ENCODE results near the gene PTPRM.
A peak's percentile ranks its signal among the peaks of the same experiment; 100 is the strongest.
"Not testable (repeated sequence)": the region's sequence is repeated elsewhere in the genome, so short reads cannot be mapped to it uniquely, and the experiment has no call there.

Gene PTPRM

DNA sequence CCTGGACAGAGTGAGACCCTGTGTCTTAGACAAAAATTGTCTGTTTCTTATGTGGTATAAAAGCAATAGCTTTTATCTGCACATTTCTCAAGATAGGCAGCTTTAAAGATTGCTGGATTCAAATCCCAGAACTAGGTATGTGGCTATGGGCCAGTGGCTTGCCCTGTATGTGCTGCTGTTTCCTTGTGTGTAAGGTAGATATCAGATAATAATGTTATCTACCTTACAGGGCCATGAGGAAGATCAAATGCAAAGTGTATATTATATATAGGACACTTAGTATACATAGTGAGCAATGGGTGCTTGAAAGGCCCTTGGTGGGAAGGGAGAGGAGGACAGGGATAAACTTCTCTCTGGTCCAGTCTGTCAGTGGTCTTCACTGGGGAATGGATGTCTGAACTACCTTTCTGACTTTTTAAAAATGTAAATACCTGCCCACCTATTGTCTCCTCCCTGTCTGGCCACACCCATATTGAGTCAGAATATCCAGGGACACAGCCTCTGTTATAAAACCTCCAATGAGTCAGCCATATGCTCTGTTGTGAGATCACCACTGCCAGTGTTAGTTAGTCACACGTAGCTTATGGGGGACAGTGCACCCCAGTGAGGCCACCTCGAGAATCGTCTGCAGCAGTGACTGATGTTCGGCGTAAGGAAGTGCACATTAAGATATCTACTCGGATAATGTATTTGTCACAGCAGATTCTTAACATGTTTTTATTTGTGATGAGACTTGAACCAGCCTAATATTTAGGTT, 383.4 kb downstream of the PTPRM start:
- DNase-seq (ENCODE audit: low read depth): peak; percentile 62

DNA sequence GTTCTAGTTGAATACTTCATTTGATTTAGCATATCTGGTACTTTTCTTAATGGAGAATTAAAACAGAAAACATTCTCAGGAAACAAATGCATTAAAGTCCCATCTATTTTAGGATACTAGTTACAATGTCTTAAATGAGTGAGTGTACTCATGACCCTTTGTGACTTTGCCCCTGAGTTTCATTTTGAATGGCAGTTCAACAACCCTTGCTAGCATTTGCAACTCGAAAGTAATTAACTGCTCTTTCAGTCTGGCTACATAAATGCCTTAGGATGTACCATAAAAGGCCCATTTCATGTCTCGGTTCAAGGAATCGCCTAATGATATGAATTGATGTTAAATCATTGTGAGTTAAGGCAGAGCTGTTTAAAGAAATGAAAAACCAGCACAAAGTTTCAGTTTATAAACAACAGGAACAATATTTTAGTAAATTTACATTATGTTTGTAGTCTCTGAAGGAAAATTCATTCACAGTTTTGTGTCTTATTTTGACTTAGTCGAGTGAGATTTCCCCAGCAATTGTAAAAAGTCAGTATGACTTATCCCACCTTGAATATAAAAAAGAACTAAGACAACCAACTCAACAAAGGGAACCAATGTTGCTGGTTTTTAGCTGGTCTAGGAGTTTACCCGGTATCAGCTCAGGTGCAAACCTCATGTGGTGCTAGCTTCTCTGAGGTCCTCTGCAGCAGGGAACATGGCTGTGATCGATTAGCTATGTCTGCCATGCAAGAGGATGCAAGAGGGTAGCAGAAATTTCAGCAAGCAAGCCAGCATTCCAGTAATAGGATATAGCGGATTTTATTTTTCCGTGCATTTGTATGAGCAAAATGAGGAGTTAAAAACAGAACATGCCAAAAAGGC, 386.2 kb downstream of the PTPRM start:
- no peak for DNase-seq (ENCODE audit: low read depth)

- DNase-seq (ENCODE audit: low read depth): no peak
These were observed 387.1 kb downstream of the PTPRM start for GRCh38 chr18:7954238-7954637.

DNA sequence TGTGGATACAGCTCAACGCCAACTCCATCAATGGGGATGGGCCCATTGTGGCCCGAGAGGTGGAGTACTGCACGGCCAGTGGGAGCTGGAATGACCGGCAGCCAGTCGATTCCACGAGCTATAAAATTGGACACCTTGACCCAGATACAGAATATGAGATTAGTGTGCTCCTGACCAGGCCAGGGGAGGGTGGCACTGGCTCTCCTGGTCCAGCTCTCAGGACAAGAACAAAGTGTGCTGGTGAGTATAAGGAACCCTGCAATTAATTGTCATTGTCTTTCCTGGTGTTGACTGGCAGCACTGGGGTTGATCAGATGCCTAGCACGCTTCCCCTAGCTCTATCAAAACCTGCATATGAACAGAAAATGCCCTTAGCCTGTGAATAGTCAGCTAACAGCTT, 388.1 kb downstream of the PTPRM start:
- DNase-seq (ENCODE audit: low read depth): no peak

- DNase-seq (ENCODE audit: low read depth): no peak
These were observed 390.2 kb downstream of the PTPRM start for GRCh38 chr18:7957297-7957696.

GRCh38 chr18:7958081-7958896, 391.2 kb downstream of the PTPRM start:
- no peak for DNase-seq (ENCODE audit: low read depth)

DNA sequence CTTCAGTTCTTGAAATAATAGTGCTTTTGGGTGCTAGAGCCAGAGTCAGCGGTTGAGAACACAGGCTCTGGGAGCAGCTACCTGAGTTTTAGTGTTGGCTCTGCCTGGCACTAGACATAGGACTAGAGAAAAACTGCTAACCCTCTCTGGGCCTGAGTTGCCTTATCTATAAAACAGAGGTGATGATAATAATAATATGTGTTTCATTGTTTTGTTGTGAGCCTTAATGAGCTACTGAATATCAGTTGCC, 391.7 kb downstream of the PTPRM start:
- no peak for DNase-seq (ENCODE audit: low read depth)

DNA sequence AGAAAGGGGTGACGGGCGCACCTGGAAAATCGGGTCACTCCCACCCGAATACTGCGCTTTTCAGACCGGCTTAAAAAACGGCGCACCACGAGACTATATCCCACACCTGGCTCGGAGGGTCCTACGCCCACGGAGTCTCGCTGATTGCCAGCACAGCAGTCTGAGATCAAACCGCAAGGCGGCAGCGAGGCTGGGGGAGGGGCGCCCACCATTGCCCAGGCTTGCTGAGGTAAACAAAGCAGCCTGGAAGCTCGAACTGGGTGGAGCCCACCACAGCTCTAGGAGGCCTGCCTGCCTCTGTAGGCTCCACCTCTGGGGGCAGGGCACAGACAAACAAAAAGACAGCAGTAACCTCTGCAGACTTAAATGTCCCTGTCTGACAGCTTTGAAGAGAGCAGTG, 399.6 kb downstream of the PTPRM start:
- DNase-seq (ENCODE audit: low read depth): not testable (repeated sequence)

- DNase-seq (ENCODE audit: low read depth): no peak
These were observed 407.2 kb downstream of the PTPRM start for GRCh38 chr18:7974200-7974874.

GRCh38 chr18:7977897-7978296, 410.8 kb downstream of the PTPRM start:
- DNase-seq (ENCODE audit: low read depth): no peak

GRCh38 chr18:7978834-7979233, 411.7 kb downstream of the PTPRM start:
- DNase-seq (ENCODE audit: low read depth): no peak

GRCh38 chr18:7979714-7980113, 412.6 kb downstream of the PTPRM start:
- DNase-seq (ENCODE audit: low read depth): no peak

- no peak for DNase-seq (ENCODE audit: low read depth)
These were observed 413.0 kb downstream of the PTPRM start for GRCh38 chr18:7980136-7980535.

GRCh38 chr18:7980656-7981055, 413.5 kb downstream of the PTPRM start:
- DNase-seq (ENCODE audit: low read depth): no peak

- DNase-seq (ENCODE audit: low read depth): no peak
These were observed 415.1 kb downstream of the PTPRM start for GRCh38 chr18:7982216-7982615.

DNA sequence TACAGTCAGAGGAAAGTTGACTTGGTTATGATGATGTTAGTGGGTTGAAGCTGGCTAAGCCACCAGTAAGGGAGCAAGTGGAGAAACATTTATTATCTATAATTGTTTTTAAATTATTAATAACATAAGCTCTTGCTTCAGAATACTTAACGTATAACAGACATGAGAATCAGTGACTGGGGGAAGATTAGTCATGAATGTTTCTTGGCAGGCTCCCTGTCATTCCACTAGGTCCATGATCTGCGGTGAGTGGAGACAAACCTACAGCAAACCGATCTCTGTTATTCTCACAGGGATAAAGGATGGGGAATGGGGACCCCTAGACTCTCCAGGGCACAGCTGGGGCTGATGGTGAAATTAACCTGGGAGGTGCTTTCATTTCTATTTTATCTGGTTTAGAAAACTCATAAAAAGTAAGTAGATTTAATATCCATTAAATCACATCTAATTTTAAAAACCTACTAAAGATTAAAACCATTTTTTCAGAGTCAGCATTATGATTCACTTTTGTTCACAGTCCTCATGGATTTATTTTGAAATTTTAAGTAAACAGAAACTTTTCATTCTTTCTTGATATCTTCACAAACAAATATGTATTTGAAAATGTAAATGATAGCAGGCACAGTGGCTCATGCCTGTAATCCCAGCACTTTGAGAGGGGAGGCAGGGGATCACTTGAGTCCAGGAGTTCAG, 420.3 kb downstream of the PTPRM start:
- peak; percentile 36 for DNase-seq (ENCODE audit: low read depth)

GRCh38 chr18:7990670-7991069, 423.6 kb downstream of the PTPRM start:
- no peak for DNase-seq (ENCODE audit: low read depth)

DNA sequence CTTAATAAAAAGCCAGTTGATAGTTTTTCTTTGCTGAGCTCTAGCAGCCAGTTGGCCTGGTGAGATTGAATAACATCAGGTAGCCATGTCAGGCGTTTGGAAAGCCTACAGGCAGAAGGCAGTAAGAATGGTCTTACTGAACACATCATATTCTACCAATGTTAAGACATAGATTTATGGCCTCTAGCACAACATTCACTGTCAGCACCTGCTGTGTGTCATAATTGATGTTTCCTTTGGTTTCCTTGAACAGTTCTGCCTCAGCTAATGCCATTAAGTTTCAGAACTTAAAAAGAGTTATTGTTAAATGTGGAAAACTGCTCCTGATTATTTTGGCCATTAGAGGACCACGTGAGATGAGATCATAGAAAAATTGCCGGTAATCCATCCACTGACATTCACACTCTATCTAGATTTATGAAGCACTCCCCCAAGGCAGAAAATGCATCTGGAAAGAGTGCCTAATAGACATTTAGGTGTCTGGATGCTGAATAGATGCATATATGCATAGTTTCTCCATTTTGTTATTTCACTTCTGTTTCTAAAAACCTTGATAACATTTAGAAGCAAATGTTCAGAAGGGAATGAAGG, 434.7 kb downstream of the PTPRM start:
- DNase-seq (ENCODE audit: low read depth): no peak

DNA sequence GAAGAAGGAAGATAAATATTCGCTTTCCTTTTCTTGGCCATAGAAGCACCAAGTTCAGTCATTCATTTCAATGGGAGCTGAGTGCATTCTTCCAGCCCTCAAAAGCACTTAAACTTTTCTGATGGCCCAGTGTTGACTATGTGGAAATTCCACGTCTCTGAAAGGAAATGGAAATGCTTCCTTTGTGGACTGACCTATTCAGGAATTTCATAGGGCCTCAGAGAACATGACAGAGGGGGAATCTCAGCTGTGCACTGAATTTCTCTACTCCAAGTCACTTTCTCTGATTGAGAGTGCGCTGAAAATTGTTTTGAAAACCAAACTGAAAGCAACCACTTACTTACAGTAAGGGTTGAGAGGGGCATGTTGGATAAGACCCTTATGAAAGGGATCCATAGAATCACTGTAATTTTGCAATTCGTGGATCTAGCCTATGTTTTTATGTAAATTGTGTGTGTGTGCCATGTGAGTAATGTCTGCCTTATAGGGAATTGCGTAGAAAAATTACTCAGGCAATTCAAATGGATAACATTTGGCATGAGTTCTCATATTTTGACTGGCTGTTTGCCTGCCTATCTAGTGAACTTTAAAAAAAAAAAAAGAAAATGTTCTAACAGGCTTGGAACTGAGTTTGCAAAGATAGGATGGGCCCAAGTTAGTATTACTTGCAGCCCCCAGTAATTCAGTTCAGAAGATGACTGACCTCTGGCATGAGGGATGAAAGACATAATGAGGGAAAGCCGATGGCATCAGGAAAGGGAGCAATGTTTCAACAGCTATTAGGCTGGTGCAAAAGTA, 437.0 kb downstream of the PTPRM start:
- no peak for DNase-seq (ENCODE audit: low read depth)

DNA sequence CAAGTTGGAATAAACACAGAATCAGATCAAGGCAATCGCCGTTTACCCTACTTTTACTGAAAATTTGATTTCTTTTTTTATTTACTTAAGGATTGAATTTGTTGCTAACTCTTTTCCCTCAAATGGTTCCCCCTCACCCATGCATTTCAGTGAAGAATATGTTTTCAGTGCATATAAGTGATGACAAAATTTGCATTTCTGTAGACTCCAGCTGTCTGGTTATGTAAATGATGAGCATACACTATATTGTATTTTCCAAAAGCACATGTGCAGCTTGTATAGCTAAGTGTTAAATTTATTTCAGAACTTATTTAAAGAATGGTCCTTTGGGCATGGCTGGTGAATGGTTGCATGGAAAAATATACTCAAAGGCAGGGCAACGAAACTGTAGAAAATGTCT, 437.7 kb downstream of the PTPRM start:
- no peak for DNase-seq (ENCODE audit: low read depth)
